ENCODE measurements around the gene PAQR4.

GRCh38 chr16:2999929-3000328 is 30.8 kb downstream of the PAQR4 start:
- TF ChIP-seq CTCF (IDR thresholded peaks at IDR 0.05; ENCODE audit: low read length) (no peak), EZH2 (IDR thresholded peaks at IDR 0.05; ENCODE audit: borderline replicate concordance, low read length) (no peak)

All from OCI-LY1 (cell line).